HG03565 (cell line): ENCODE results near the gene MYO18B.

Source experiments
- ATAC-seq: cut with Tn5 transposase; IDR thresholded peaks from one replicate; pipeline ENCODE4 v1.9.1; 2021; ENCODE audit warnings: mild to moderate bottlenecking, moderate library complexity; ENCODE audit not compliant: unreplicated experiment

Gene MYO18B

GRCh38 chr22:25747245-25747944, 5.4 kb downstream of the MYO18B start:
- no peak for ATAC-seq

GRCh38 chr22:25748140-25748539, 6.2 kb downstream of the MYO18B start:
- ATAC-seq: no peak

GRCh38 chr22:25748704-25749103, 6.7 kb downstream of the MYO18B start:
- ATAC-seq: no peak

- ATAC-seq: peak; percentile 65
These were observed 7.6 kb downstream of the MYO18B start for GRCh38 chr22:25749420-25750169.

- no peak for ATAC-seq
These were observed 8.7 kb downstream of the MYO18B start for GRCh38 chr22:25750569-25751173.

GRCh38 chr22:25751174-25751581, 9.2 kb downstream of the MYO18B start:
- no peak for ATAC-seq

- no peak for ATAC-seq
These were observed 10.7 kb downstream of the MYO18B start for GRCh38 chr22:25752615-25753214.

GRCh38 chr22:25753252-25753651, 11.3 kb downstream of the MYO18B start:
- ATAC-seq: no peak

- ATAC-seq: no peak
These were observed 12.7 kb downstream of the MYO18B start for GRCh38 chr22:25754527-25755202.

GRCh38 chr22:25757686-25758085, 15.7 kb downstream of the MYO18B start:
- no peak for ATAC-seq

GRCh38 chr22:25758316-25758715, 16.3 kb downstream of the MYO18B start:
- ATAC-seq: no peak

- no peak for ATAC-seq
These were observed 17.8 kb downstream of the MYO18B start for GRCh38 chr22:25759825-25760231.

GRCh38 chr22:25760294-25760693, 18.3 kb downstream of the MYO18B start:
- no peak for ATAC-seq

- ATAC-seq: no peak
These were observed 19.0 kb downstream of the MYO18B start for GRCh38 chr22:25760848-25761595.

- no peak for ATAC-seq
These were observed 20.2 kb downstream of the MYO18B start for GRCh38 chr22:25762147-25762546.

- ATAC-seq: no peak
These were observed 21.3 kb downstream of the MYO18B start for GRCh38 chr22:25763239-25763777.

GRCh38 chr22:25764270-25765015, 22.5 kb downstream of the MYO18B start:
- no peak for ATAC-seq

GRCh38 chr22:25765016-25765367, 23.0 kb downstream of the MYO18B start:
- ATAC-seq: no peak

GRCh38 chr22:25765801-25766200, 23.8 kb downstream of the MYO18B start:
- no peak for ATAC-seq
